H1 (cell line): ENCODE results near the gene WWC1. TPM values are rescaled to one million over a fixed set of nuclear protein-coding genes. Genes with fewer than 3 reads are reported as not detected.
A peak's percentile ranks its signal among the peaks of the same experiment; 100 is the strongest.

Experiments used
- CTCF ChIA-PET: fragments of 300-600 bp; sonication (Branson Sonifier 250); formaldehyde crosslinking; loops from one replicate; lab custom pipeline; 2021; ENCODE audit not compliant: partially characterized antibody; lab: Charles Lee
- POLR2A ChIA-PET: fragments of 300-600 bp; sonication (Branson Sonifier 250); formaldehyde crosslinking; loops from one replicate; lab custom pipeline; 2021; ENCODE audit warnings: inconsistent platforms; ENCODE audit not compliant: partially characterized antibody; lab: Charles Lee
- DNase-seq, 2 experiments: peaks; one replicate each; pipeline versions ENCODE4 v3.0.0 to v3.0.0-alpha.2; 2010 to 2022; ENCODE audit warnings: low spot score in 2 of 2, low read depth in 1 of 2, mixed read lengths in 1 of 2
- FAIRE-seq: peaks from 2 replicates; lab custom pipeline; 2011; peaks lifted over from hg19 to GRCh38; lab: Jason Lieb, UNC
- H2AFZ ChIP-seq: 2 replicates; pipeline ENCODE4 v1.8.1; 2012; ENCODE audit warnings: low read length, inconsistent platforms
- H2AK5ac ChIP-seq: 2 replicates; pipeline ENCODE4 v1.6.1; 2013; ENCODE audit warnings: low read depth, low read length
- H2BK120ac ChIP-seq: replicated peaks from 2 replicates; pipeline ENCODE3; 2013; ENCODE audit warnings: low read depth, low read length, inconsistent platforms
- H2BK12ac ChIP-seq: 2 replicates; pipeline ENCODE4 v1.6.1; 2013; ENCODE audit warnings: low read depth, low read length
- H2BK15ac ChIP-seq: 2 replicates; pipeline ENCODE4 v1.6.1; 2013; ENCODE audit warnings: low read length
- H2BK20ac ChIP-seq: 2 replicates; pipeline ENCODE4 v1.6.1; 2013; ENCODE audit warnings: low read length
- H2BK5ac ChIP-seq: 2 replicates; pipeline ENCODE4 v1.6.1; 2013; ENCODE audit warnings: low read depth, low read length
- H3K14ac ChIP-seq: 2 replicates; pipeline ENCODE4 v1.6.1; 2013; ENCODE audit warnings: inconsistent platforms; ENCODE audit not compliant: insufficient read length
- H3K18ac ChIP-seq: 2 replicates; pipeline ENCODE4 v1.6.1; 2013; ENCODE audit warnings: low read length; ENCODE audit errors: extremely low read depth
- H3K23ac ChIP-seq: 2 replicates; pipeline ENCODE4 v1.6.1; 2013; ENCODE audit warnings: inconsistent platforms; ENCODE audit not compliant: insufficient read length
- H3K23me2 ChIP-seq: 2 replicates; pipeline ENCODE4 v1.6.1; 2013; ENCODE audit warnings: low read depth, low read length
- H3K27ac ChIP-seq: 2 replicates; pipeline ENCODE4 v1.6.1; 2011; ENCODE audit warnings: low read depth, low read length, inconsistent platforms
- H3K27me3 ChIP-seq, 4 experiments: replicated peaks in 1 of 4; 1 replicate in 1 of 4; 2 replicates in 3 of 4; pipeline versions ENCODE4 v1.6.1 to v1.8.1; 2011 to 2013; ENCODE audit warnings: low read length in 3 of 4, mild to moderate bottlenecking in 3 of 4, inconsistent platforms in 2 of 4, mixed read lengths in 2 of 4, moderate library complexity in 1 of 4; ENCODE audit not compliant: control insufficient read depth in 3 of 4, insufficient read depth in 3 of 4; ENCODE audit errors: extremely low read depth in 1 of 4
- H3K36me3 ChIP-seq, 4 experiments: 2 replicates each; pipeline versions ENCODE4 v1.6.1 to v1.8.1; 2011 to 2013; ENCODE audit warnings: mild to moderate bottlenecking in 4 of 4, low read length in 3 of 4, moderate library complexity in 2 of 4, control low read depth in 1 of 4, inconsistent platforms in 1 of 4; ENCODE audit not compliant: insufficient read depth in 4 of 4, control insufficient read depth in 2 of 4
- H3K4ac ChIP-seq: replicated peaks from 2 replicates; pipeline ENCODE3; 2013; ENCODE audit warnings: low read length, low read depth, mixed read lengths, inconsistent platforms; ENCODE audit not compliant: insufficient read length
- H3K4me1 ChIP-seq, 4 experiments: replicated peaks in 1 of 4; 1 replicate in 1 of 4; 2 replicates in 3 of 4; pipeline versions ENCODE4 v1.6.1 to v1.8.1; 2011 to 2013; ENCODE audit warnings: low read length in 3 of 4, inconsistent platforms in 2 of 4, mixed read lengths in 1 of 4; ENCODE audit not compliant: insufficient read depth in 4 of 4, control insufficient read depth in 3 of 4
- H3K4me2 ChIP-seq, 2 experiments: 2 replicates each; pipeline versions ENCODE4 v1.6.1 to v1.8.1; 2011 to 2013; ENCODE audit warnings: low read depth in 2 of 2, low read length in 2 of 2, control low read depth in 1 of 2, inconsistent platforms in 1 of 2, mild to moderate bottlenecking in 1 of 2; ENCODE audit not compliant: insufficient read depth in 1 of 2
- H3K4me3 ChIP-seq, 4 experiments: fragments of 200-600, 300-600 bp in 1 of 4; sonication (generic), shearing (Covaris generic), sonication (Bioruptor Twin) in 1 of 4; 2 replicates each; pipeline versions ENCODE4 v1.5.1 to v1.8.1; 2011 to 2016; ENCODE audit warnings: low read length in 4 of 4, low read depth in 3 of 4, control low read depth in 2 of 4, inconsistent platforms in 2 of 4, mild to moderate bottlenecking in 2 of 4, mixed read lengths in 1 of 4, moderate library complexity in 1 of 4; ENCODE audit not compliant: insufficient read depth in 2 of 4; ENCODE audit errors: extremely low read depth in 1 of 4
- H3K56ac ChIP-seq: replicated peaks from 2 replicates; pipeline ENCODE3; 2013; ENCODE audit warnings: low read depth, mild to moderate bottlenecking, mixed read lengths, low read length, inconsistent platforms; ENCODE audit not compliant: insufficient read length
- H3K79me1 ChIP-seq: 2 replicates; pipeline ENCODE4 v1.6.1; 2013; ENCODE audit warnings: low read depth, low read length, control low read depth
- H3K79me2 ChIP-seq, 2 experiments: 2 replicates each; pipeline versions ENCODE4 v1.6.1 to v1.8.1; 2012 to 2013; ENCODE audit warnings: low read length in 2 of 2, mild to moderate bottlenecking in 2 of 2, inconsistent platforms in 1 of 2; ENCODE audit not compliant: insufficient read depth in 2 of 2, control insufficient read depth in 1 of 2
- H3K9ac ChIP-seq, 4 experiments: replicated peaks in 1 of 4; 1 replicate in 1 of 4; 2 replicates in 3 of 4; pipeline versions ENCODE4 v1.6.1 to v1.8.1; 2011 to 2013; ENCODE audit warnings: low read depth in 3 of 4, low read length in 3 of 4, control low read depth in 2 of 4, mild to moderate bottlenecking in 2 of 4, moderate library complexity in 2 of 4, inconsistent platforms in 1 of 4; ENCODE audit errors: extremely low read depth in 1 of 4
- H3K9me3 ChIP-seq, 2 experiments: 2 replicates each; pipeline versions ENCODE4 v1.6.1 to v1.8.1; 2012 to 2013; ENCODE audit warnings: mild to moderate bottlenecking in 2 of 2, moderate library complexity in 2 of 2, control low read depth in 1 of 2, inconsistent platforms in 1 of 2, low read depth in 1 of 2, low read length in 1 of 2, mixed read lengths in 1 of 2; ENCODE audit not compliant: insufficient read depth in 2 of 2
- H4K20me1 ChIP-seq, 2 experiments: replicated peaks in 1 of 2; 2 replicates each; pipeline versions ENCODE3 to v1.8.1; 2011 to 2013; ENCODE audit warnings: inconsistent platforms in 2 of 2, low read length in 2 of 2, mild to moderate bottlenecking in 1 of 2; ENCODE audit not compliant: insufficient read depth in 2 of 2, control insufficient read depth in 1 of 2
- H4K5ac ChIP-seq: 2 replicates; pipeline ENCODE4 v1.6.1; 2013; ENCODE audit warnings: low read length, low read depth, mixed read lengths, inconsistent platforms; ENCODE audit not compliant: insufficient read length
- H4K8ac ChIP-seq: 2 replicates; pipeline ENCODE4 v1.8.0; 2013; ENCODE audit warnings: mild to moderate bottlenecking, moderate library complexity, low read length, inconsistent platforms; ENCODE audit not compliant: insufficient read depth; ENCODE audit errors: extremely low read depth
- H4K91ac ChIP-seq: replicated peaks from 2 replicates; pipeline ENCODE3; 2013; ENCODE audit warnings: low read length, mixed read lengths, inconsistent platforms; ENCODE audit not compliant: insufficient read length
- BCL11A ChIP-seq, 2 experiments: IDR thresholded peaks; one replicate each; pipeline ENCODE4 v1.6.1; 2011; ENCODE audit warnings: low read depth in 2 of 2, low read length in 2 of 2, mild to moderate bottlenecking in 2 of 2
- HDAC2 ChIP-seq, 2 experiments: fragments of 300-600 bp in 1 of 2; sonication (generic) in 1 of 2; IDR thresholded peaks; 2 replicates each; pipeline ENCODE4 v1.6.1; 2011 to 2012; ENCODE audit warnings: low read depth in 2 of 2, low read length in 2 of 2, mild to moderate bottlenecking in 2 of 2, moderate library complexity in 2 of 2, borderline replicate concordance in 1 of 2, inconsistent platforms in 1 of 2
- KDM1A ChIP-seq: fragments of 200-600, 300-600 bp; sonication (generic); IDR thresholded peaks from 2 replicates; pipeline ENCODE4 v1.7.1; 2016; ENCODE audit warnings: mild to moderate bottlenecking, low read length, borderline replicate concordance
- KDM5A ChIP-seq: fragments of 200-600 bp; IDR thresholded peaks from 2 replicates; pipeline ENCODE4 v1.7.1; 2012; ENCODE audit warnings: mild to moderate bottlenecking, low read length, inconsistent platforms, mixed read lengths
- NRF1 ChIP-seq: IDR thresholded peaks from 2 replicates; pipeline ENCODE4 v1.6.1; 2011; ENCODE audit warnings: mild to moderate bottlenecking, low read depth, low read length, improper control_type of control experiment
- WGBS, 2 experiments: shearing (Covaris generic) in 1 of 2; methylation state at CpG; one replicate each; pipeline versions ENCODE4 v1.1.6 to v1.1.7; 2013 to 2015; ENCODE audit warnings: low lambda C conversion rate in 2 of 2, mixed read lengths in 2 of 2, inconsistent platforms in 1 of 2, low coverage in 1 of 2, missing lambda C conversion rate in 1 of 2; ENCODE audit not compliant: insufficient replicate concordance in 2 of 2, insufficient coverage in 1 of 2, insufficient read length in 1 of 2; ENCODE audit errors: extremely low coverage in 1 of 2, missing lambda C conversion rate in 1 of 2; 5-methylcytosine and 5-hydroxymethylcytosine counted together
- polyA plus RNA-seq, 7 experiments: library from polyadenylated mRNA; depleted of rRNA in 3 of 7; stranded (reverse) in 5 of 7; unstranded in 2 of 7; fragments of >200 nt in 5 of 7; fragments of 200-250 nt in 2 of 7; gene quantifications; 1 replicate in 5 of 7; 2 replicates in 1 of 7; 4 replicates in 1 of 7; pipeline versions ENCODE4 v1.2.1 to v1.2.3, GENCODE V29; 2011 to 2013; ENCODE audit warnings: missing spikeins in 2 of 7, mixed read lengths in 2 of 7
- total RNA-seq: library from RNA; stranded (reverse); fragmentation: NEBNext Ultra II Directional; extraction: Animal tissue kit (Norgen Biotek cat#: 25700); gene quantifications from 2 replicates; pipeline ENCODE4 v1.2.1, GENCODE V29; 2021
- TF ChIP-seq, protein P1 (sequence below): IDR thresholded peaks from 2 replicates; pipeline ENCODE4 v1.6.1; 2011; ENCODE audit warnings: low read length, improper control_type of control experiment
- TF ChIP-seq, protein P2 (sequence below): IDR thresholded peaks from 2 replicates; pipeline ENCODE4 v1.6.1; 2011; ENCODE audit warnings: low read depth, mild to moderate bottlenecking, low read length; ENCODE audit not compliant: insufficient read depth

Gene WWC1
- total and polyA plus RNA-seq, 2 of the 8 experiments (the other 6 are each of a cell fraction or from before 2014, with no cell fraction given) = 16.4 to 41.1 TPM

GRCh38 chr5:168287362-168287761 lies 4.1 kb upstream of the WWC1 start:
- no peak overlapping the region for H2AFZ ChIP-seq
- TF ChIP-seq, protein P1, sequence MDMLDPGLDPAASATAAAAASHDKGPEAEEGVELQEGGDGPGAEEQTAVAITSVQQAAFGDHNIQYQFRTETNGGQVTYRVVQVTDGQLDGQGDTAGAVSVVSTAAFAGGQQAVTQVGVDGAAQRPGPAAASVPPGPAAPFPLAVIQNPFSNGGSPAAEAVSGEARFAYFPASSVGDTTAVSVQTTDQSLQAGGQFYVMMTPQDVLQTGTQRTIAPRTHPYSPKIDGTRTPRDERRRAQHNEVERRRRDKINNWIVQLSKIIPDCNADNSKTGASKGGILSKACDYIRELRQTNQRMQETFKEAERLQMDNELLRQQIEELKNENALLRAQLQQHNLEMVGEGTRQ = no peak
- TF ChIP-seq KDM1A = 0 out of 2 replicates have a peak, but pooled peaks have one; percentile 43
- TF ChIP-seq, protein P2, sequence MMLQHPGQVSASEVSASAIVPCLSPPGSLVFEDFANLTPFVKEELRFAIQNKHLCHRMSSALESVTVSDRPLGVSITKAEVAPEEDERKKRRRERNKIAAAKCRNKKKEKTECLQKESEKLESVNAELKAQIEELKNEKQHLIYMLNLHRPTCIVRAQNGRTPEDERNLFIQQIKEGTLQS = no peak
- no peak for TF ChIP-seq NRF1
- TF ChIP-seq KDM5A = no peak
- no peak for TF ChIP-seq BCL11A (IDR thresholded peaks at IDR 0.05; ENCODE audit: low read depth in 2 of 2, low read length in 2 of 2)
- TF ChIP-seq HDAC2 (IDR thresholded peaks at IDR 0.05; ENCODE audit: borderline replicate concordance in 1 of 2, low read depth in 2 of 2, low read length in 2 of 2) = 0 out of 4 replicates have a peak, but pooled peaks of 1 of the 2 experiments have one; percentile 37
- H3K4me3 ChIP-seq = no peak overlapping the region
- H2BK120ac ChIP-seq = no peak overlapping the region
- H3K79me2 ChIP-seq = no peaks in the 10 kb centered on the region
- no peak overlapping the region for H3K56ac ChIP-seq
- no peak overlapping the region for H2BK20ac ChIP-seq
- no peaks in the 10 kb centered on the region for H3K36me3 ChIP-seq
- no peak overlapping the region for H3K14ac ChIP-seq
- H2BK5ac ChIP-seq = no peak overlapping the region
- H3K23ac ChIP-seq = no peak overlapping the region
- no peaks in the 10 kb centered on the region; a peak in 2 of 7 replicates for H3K27me3 ChIP-seq
- no peak overlapping the region for H3K9ac ChIP-seq
- 89% methylated on average over 4 of the region's 4 CpGs; no CpG with 5 or more reads in 1 of the 2 experiments for WGBS, 2 experiments
- H3K18ac ChIP-seq = no peak overlapping the region
- no peak overlapping the region for H3K4me2 ChIP-seq
- CTCF ChIA-PET = interaction anchor here (0.7 to 2.1 kb wide), 2 partner anchors 9 to 18 kb away, joined by 3 to 9 read pairs; no protein-coding TSS in a partner anchor
- FAIRE-seq (no peak), DNase-seq (no peak)
- H3K79me1 ChIP-seq = no peaks in the 10 kb centered on the region
- H3K4me1 ChIP-seq = peaks cover 4 to 16% (median 9%) of the 10 kb centered on the region in 4 experiments; a peak in 6 of 7 replicates
- no peak overlapping the region for H3K4ac ChIP-seq
- H4K5ac ChIP-seq = no peak overlapping the region
- H2AK5ac ChIP-seq = no peak overlapping the region
- no peak overlapping the region for H4K91ac ChIP-seq
- H2BK12ac ChIP-seq = no peak overlapping the region
- H3K9me3 ChIP-seq = no peaks in the 10 kb centered on the region
- no peak overlapping the region for H2BK15ac ChIP-seq
- POLR2A ChIA-PET = no interaction called here
- H3K23me2 ChIP-seq = peaks cover 5% of the 10 kb centered on the region
- H3K27ac ChIP-seq = no peak overlapping the region
- no peaks in the 10 kb centered on the region for H4K20me1 ChIP-seq
- H4K8ac ChIP-seq = no peak overlapping the region
